Cardiac fibroblast (primary cell): ENCODE results near the gene ADGRA3.
A peak's percentile ranks its signal among the peaks of the same experiment; 100 is the strongest.

Source experiments
- DNase-seq, 2 donors: peaks; one replicate each; pipeline versions ENCODE4 v3.0.0 to v3.0.0-alpha.2; 2010; ENCODE audit warnings: low read depth in 2 of 2
- H3K4me3 ChIP-seq, 2 donors: replicated peaks in 1 of 2; 1 replicate in 1 of 2; 2 replicates in 1 of 2; pipeline ENCODE4 v1.5.1; 2011; ENCODE audit warnings: low read depth in 2 of 2, low read length in 2 of 2, mild to moderate bottlenecking in 2 of 2, moderate library complexity in 1 of 2
- CTCF ChIP-seq: IDR thresholded peaks from one replicate; pipeline ENCODE4 v1.5.1; 2011; ENCODE audit warnings: low read depth, mild to moderate bottlenecking, low read length, inconsistent platforms

The ADGRA3 gene

GRCh38 chr4:22463179-22463578, 52.7 kb downstream of the ADGRA3 start:
- DNase-seq, result no peak
- H3K4me3 ChIP-seq, result no peak overlapping the region
- TF ChIP-seq CTCF, result no peak

GRCh38 chr4:22462688-22463087, 53.2 kb downstream of the ADGRA3 start:
- no peak overlapping the region for H3K4me3 ChIP-seq
- no peak for TF ChIP-seq CTCF
- no peak for DNase-seq

- no peak for DNase-seq
- no peak overlapping the region for H3K4me3 ChIP-seq
- TF ChIP-seq CTCF, result no peak
Observed at GRCh38 chr4:22460266-22460665, 55.6 kb downstream of the ADGRA3 start.

GRCh38 chr4:22458098-22458497, 57.8 kb downstream of the ADGRA3 start:
- no peak overlapping the region for H3K4me3 ChIP-seq
- no peak for TF ChIP-seq CTCF
- DNase-seq, result no peak

GRCh38 chr4:22457348-22457747, 58.5 kb downstream of the ADGRA3 start:
- TF ChIP-seq CTCF, result no peak
- H3K4me3 ChIP-seq, result no peak overlapping the region
- no peak for DNase-seq

- TF ChIP-seq CTCF, result no peak
- no peak overlapping the region for H3K4me3 ChIP-seq
- DNase-seq, result no peak
Observed at GRCh38 chr4:22456291-22456690, 59.6 kb downstream of the ADGRA3 start.

- peak in 1 of 2 donors; percentile 46 for DNase-seq
- no peak overlapping the region for H3K4me3 ChIP-seq
- no peak for TF ChIP-seq CTCF
Observed at GRCh38 chr4:22454955-22455354, 60.9 kb downstream of the ADGRA3 start.
